ENCODE results near the gene ZNF385D.

DNA sequence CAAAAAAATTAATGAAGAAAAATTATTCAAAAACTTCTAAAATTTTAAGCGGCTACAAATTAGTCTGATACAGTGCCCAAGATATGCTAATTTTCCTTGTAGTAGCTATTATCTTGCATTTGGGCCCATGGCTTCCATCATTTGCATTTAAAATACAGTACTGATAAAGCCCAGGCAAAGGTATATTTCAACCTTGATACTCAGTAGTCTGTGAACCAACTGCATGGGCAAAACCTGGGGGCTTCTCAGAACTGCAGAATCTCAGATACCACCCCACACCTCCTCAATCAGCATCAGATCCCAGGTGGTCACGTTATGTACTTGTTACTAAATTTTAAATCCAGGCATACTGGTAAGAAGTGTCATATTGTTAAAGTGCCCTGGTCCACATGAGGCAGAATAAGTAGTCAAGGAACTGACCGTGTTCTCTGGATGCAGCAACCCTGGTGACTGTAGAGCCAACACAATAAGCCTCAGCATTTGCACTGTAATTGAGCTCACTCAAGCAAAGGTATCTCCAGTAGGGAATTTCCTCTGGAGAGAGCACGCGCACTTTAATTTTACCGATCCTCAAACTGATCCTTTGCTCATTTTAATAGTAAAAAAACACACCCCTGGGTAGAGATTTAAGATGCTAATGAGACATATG lies 31.9 kb downstream of the ZNF385D start:
- TF ChIP-seq POLR2AphosphoS5 (IDR thresholded peaks at IDR 0.05; ENCODE audit: borderline replicate concordance, low read depth, low read length): no peak
- no peak for TF ChIP-seq EZH2 (IDR thresholded peaks at IDR 0.05)
- TF ChIP-seq FOXP2 (optimal IDR thresholded peaks at IDR 0.05; ENCODE audit: control extremely low read depth, extremely low read length, insufficient read depth): no peak

Data from SK-N-MC (cell line).